LNCaP clone FGC (cell line): ENCODE results near the gene BMP6.

Experiments used
- DNase-seq: peaks from one replicate; pipeline ENCODE4 v3.0.0-alpha.2; 2011; ENCODE audit warnings: low read depth
- H3K4me3 ChIP-seq: 2 replicates; pipeline ENCODE4 v1.5.1; 2011; ENCODE audit warnings: mild to moderate bottlenecking, low read depth, low read length, control low read depth
- CTCF ChIP-seq: IDR thresholded peaks from 2 replicates; pipeline ENCODE4 v1.5.1; 2012; ENCODE audit warnings: mild to moderate bottlenecking; ENCODE audit not compliant: control insufficient read depth, insufficient read depth; ENCODE audit errors: extremely low read depth

Gene BMP6

GRCh38 chr6:7900621-7901020 is 174.7 kb downstream of the BMP6 start:
- no peak for DNase-seq
- TF ChIP-seq CTCF = no peak
- no peak overlapping the region for H3K4me3 ChIP-seq

DNA sequence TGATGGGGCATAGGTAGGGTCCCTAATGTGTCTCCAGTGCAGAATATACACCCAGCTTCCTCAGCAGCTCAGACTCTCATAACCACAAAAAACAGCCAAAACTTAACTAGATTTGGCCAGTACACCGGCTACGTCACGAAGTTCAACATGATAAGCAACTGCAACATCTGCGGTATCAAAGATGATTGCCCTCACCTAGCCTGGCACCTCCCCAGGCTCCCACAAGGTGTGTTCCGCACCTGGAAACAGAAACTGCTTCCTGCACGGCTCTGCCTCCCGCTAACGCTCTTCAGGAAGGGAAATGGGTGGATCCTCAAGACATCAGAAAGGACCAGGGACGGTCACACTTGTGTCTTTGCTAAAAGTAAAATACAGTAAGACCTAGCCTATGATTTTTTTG is 175.2 kb downstream of the BMP6 start:
- no peak for DNase-seq
- no peak for TF ChIP-seq CTCF
- no peak overlapping the region for H3K4me3 ChIP-seq

GRCh38 chr6:7901780-7902179 is 175.9 kb downstream of the BMP6 start:
- no peak for DNase-seq
- TF ChIP-seq CTCF = no peak
- no peak overlapping the region for H3K4me3 ChIP-seq

DNA sequence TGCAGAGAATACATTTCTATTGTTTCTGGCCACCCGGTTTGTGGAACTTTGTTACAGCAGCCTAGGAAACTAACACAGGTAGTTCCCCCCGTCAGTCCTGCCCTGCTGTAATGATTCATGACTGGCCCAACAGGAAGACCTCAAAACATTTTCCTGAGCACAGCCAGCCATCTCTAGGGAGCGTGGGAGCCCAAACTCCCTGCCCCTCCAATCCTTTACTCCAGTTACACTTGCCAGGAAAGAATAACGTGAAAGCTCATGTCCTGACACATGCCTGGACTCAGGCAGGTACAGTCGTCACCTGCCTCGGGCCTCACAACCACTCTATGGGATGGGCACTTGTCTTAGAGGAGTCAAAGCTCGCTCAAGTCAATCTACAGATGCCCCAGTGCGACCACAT is 176.3 kb downstream of the BMP6 start:
- DNase-seq = no peak
- no peak overlapping the region for H3K4me3 ChIP-seq
- no peak for TF ChIP-seq CTCF

GRCh38 chr6:7902867-7903266 is 177.0 kb downstream of the BMP6 start:
- no peak for DNase-seq
- TF ChIP-seq CTCF = no peak
- H3K4me3 ChIP-seq = no peak overlapping the region

- DNase-seq = no peak
- H3K4me3 ChIP-seq = no peak overlapping the region
- no peak for TF ChIP-seq CTCF
Measured at GRCh38 chr6:7903673-7904072, 177.8 kb downstream of the BMP6 start.

GRCh38 chr6:7904654-7905319 is 178.9 kb downstream of the BMP6 start:
- DNase-seq = no peak
- no peak for TF ChIP-seq CTCF
- H3K4me3 ChIP-seq = no peak overlapping the region
